AG04450 (cell line): ENCODE measurements around the gene PDE4A. TPM values are rescaled to one million over a fixed set of nuclear protein-coding genes. Genes with fewer than 3 reads are reported as not detected.
A peak's percentile ranks its signal among the peaks of the same experiment; 100 is the strongest.

Experiments used
- CTCF ChIA-PET: fragments of 300-600, 350-600 bp; formaldehyde crosslinking; extraction: SDS; loops from one replicate; lab custom pipeline; 2022; ENCODE audit warnings: antibody characterized with exemption, inconsistent platforms; lab: Charles Lee
- POLR2A ChIA-PET: fragments of 350-600 bp; formaldehyde crosslinking; extraction: SDS; loops from one replicate; lab custom pipeline; 2021; ENCODE audit warnings: antibody characterized with exemption, inconsistent platforms; lab: Yijun Ruan, JAX
- DNase-seq: peaks from one replicate; pipeline ENCODE4 v3.0.0-alpha.2; 2011; ENCODE audit warnings: low read depth, low spot score
- H3K27ac ChIP-seq: one replicate; pipeline ENCODE4 v1.5.1; 2012; ENCODE audit warnings: low read depth, low read length, control low read depth
- H3K27me3 ChIP-seq: one replicate; pipeline ENCODE4 v1.6.0; 2012; ENCODE audit warnings: low read length; ENCODE audit not compliant: control insufficient read depth, insufficient read depth
- H3K4me3 ChIP-seq: 2 replicates; pipeline ENCODE4 v1.5.1; 2011; ENCODE audit warnings: mild to moderate bottlenecking, low read depth, low read length, control low read depth
- H3K9me3 ChIP-seq: 2 replicates; pipeline ENCODE4 v1.5.1; 2012; ENCODE audit warnings: low read length; ENCODE audit not compliant: control insufficient read depth, insufficient read depth
- polyA plus RNA-seq: library from polyadenylated mRNA; depleted of rRNA; stranded (reverse); fragments of >200 nt; gene quantifications from 2 replicates; pipeline ENCODE4 v1.2.3, GENCODE V29; 2011
- TF ChIP-seq, protein P1 (sequence below): IDR thresholded peaks from 2 replicates; pipeline ENCODE4 v1.5.1; 2011; ENCODE audit warnings: low read depth, low read length, control low read depth, inconsistent platforms

The PDE4A gene
- polyA plus RNA-seq, 1 experiment = 2.9 TPM

DNA sequence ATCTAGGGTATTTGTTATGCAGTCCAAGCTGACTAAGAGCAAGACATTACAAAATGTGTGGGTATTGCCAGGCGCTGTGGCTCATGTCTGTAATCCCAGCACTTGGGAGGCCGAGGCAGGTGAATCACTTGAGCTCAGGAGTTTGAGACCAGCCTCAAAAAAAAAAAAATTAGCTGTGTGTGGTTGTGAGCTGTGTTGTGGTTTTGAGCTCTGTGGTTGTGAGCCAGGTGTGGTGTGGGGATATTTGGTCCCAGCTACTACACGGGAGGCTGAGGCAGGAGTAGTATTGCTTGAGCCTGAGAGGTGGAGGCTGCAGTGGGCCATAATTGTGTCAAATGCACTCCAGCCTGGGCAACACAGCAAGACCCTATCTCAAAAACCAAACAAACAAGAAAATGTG, 88.4 kb downstream of the PDE4A start:
- Histone ChIP-seq H3K27ac (no peak overlapping the region), H3K9me3 (no peaks in the 10 kb centered on the region), H3K4me3 (no peak overlapping the region), H3K27me3 (peaks cover 22% of the 10 kb centered on the region)
- no peak for DNase-seq
- ChIA-PET POLR2A (interaction anchor here (0.6 kb wide), 1 partner anchor 834 kb away, joined by 7 read pairs; the partner anchor contains the start of gene ZNF562), CTCF (interaction anchor here (0.6 to 1.9 kb wide), 4 partner anchors 10 to 191 kb away, joined by 3 to 5 read pairs (median 4); no protein-coding TSS in a partner anchor)
- TF ChIP-seq, protein P1, sequence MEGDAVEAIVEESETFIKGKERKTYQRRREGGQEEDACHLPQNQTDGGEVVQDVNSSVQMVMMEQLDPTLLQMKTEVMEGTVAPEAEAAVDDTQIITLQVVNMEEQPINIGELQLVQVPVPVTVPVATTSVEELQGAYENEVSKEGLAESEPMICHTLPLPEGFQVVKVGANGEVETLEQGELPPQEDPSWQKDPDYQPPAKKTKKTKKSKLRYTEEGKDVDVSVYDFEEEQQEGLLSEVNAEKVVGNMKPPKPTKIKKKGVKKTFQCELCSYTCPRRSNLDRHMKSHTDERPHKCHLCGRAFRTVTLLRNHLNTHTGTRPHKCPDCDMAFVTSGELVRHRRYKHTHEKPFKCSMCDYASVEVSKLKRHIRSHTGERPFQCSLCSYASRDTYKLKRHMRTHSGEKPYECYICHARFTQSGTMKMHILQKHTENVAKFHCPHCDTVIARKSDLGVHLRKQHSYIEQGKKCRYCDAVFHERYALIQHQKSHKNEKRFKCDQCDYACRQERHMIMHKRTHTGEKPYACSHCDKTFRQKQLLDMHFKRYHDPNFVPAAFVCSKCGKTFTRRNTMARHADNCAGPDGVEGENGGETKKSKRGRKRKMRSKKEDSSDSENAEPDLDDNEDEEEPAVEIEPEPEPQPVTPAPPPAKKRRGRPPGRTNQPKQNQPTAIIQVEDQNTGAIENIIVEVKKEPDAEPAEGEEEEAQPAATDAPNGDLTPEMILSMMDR = no peak

DNA sequence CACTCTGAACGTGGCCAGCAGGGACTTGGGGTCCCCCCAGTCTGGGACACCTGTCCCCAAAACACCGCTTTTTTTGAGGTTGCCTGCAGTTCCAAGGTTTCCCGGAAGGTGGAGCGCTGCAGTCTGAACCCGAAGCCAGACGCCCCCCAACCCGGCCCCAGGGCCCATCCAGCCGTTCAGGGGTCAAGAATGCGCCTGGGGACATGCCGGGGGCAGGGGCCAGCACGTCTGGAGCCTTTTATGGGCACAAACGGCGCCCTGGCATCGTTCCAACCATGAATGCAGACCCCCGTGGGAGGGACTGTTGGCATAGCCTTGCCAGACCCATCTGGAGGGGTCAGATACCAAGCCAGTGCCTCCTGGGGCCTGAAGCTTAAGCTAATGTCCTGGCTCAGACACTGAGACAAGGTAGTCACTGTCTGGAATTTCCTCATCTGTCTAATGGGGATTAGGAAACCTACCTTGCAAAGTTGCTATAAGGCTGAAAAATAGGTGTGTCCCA, 90.0 kb downstream of the PDE4A start:
- CTCF ChIA-PET = interaction anchor here (0.6 kb wide), 1 partner anchor 13 kb away, joined by 3 read pairs; no protein-coding TSS in a partner anchor

DNA sequence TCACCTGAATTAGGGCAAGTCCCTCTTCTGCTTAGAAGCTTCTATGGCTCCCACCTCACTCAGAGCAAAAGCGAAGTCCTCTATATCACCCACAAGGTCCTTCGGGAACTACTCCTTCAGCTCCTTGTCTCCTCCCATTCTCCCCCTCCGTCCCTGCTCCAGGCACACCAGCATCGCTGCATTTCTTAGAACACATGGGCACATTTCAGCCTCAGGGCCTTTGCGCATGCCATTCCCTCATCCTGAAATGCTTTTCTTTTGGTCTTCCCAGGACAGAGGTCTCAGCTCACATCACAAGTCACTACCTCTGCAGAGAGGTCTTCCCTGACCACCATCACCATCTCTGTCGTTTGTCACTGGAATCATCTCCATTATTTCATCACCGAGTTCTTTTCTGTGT, 92.9 kb downstream of the PDE4A start:
- DNase-seq = no peak
- TF ChIP-seq, protein P1 = no peak
- CTCF ChIA-PET = interaction anchor here (1.7 kb wide), 1 partner anchor 97 kb away, joined by 4 read pairs; no protein-coding TSS in a partner anchor

More for the DNA sequence above, 90.0 kb downstream of the PDE4A start:
- TF ChIP-seq, protein P1 = peak; percentile 76
- Histone ChIP-seq H3K9me3 (no peaks in the 10 kb centered on the region; the same call in 1 of the 2 replicates), H3K4me3 (no peak overlapping the region), H3K27ac (no peak overlapping the region), H3K27me3 (peaks cover 33% of the 10 kb centered on the region)
- POLR2A ChIA-PET = no interaction called here
- DNase-seq = no peak

DNA sequence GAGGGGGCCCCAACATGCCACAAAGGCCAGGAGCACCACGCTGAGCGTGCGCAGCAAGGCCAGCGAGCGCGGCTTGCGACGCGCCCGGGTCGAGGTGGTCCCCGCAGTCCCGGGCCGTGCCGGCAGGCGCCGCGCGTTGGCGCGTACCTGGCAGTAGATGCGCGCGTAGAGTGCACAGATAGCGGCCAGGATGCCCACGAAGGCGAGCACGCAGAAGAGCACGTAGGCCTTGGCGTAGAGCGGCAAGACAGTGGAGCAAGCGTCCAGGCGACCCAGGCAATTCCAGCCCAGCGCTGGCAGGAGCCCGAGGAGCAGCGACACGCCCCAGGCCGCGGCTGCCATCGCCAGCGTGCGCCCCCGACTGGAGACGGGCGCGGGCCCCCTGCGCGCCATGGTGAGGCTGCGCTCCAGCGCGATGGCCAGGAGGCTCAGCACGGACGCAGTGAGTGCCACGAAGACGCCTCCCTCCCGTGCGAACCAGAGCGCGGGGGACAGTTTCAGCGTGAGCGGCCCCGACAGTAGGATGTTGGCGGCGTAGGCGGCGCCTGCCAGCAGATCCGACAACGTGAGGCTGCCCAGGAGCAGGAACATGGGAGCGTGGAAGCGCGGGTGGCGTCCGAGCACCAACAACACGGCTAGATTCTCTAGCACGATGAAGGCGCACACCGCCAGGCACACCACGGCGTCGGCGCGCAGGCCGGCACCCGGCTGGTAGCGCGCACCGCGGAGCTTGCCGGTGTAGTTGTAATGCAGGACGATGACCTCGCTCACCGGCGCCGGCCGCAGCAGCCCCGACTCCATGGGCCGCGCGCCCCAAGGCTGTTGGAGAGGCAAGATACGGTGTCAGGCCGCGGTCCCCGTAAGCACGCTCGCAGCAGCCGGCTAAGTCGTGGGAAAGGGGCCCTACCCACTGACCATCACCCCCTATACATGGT, 94.1 kb downstream of the PDE4A start:
- CTCF ChIA-PET = no interaction called here
- H3K27ac ChIP-seq = no peak overlapping the region

More for the DNA sequence above, 92.9 kb downstream of the PDE4A start:
- no peak overlapping the region for H3K4me3 ChIP-seq
- no peak overlapping the region for H3K27ac ChIP-seq
- no peaks in the 10 kb centered on the region; the same call in 1 of the 2 replicates for H3K9me3 ChIP-seq
- peaks cover 41% of the 10 kb centered on the region for H3K27me3 ChIP-seq
- POLR2A ChIA-PET = no interaction called here

More for the DNA sequence above, 94.1 kb downstream of the PDE4A start:
- Histone ChIP-seq H3K4me3 (no peak overlapping the region), H3K9me3 (no peaks in the 10 kb centered on the region; the same call in 1 of the 2 replicates), H3K27me3 (peaks cover 53% of the 10 kb centered on the region)
- POLR2A ChIA-PET = no interaction called here
- TF ChIP-seq, protein P1 = no peak
- no peak for DNase-seq
